H1 (cell line): ENCODE measurements around the gene SELENOV. TPM values are rescaled to one million over a fixed set of nuclear protein-coding genes. Genes with fewer than 3 reads are reported as not detected.

ENCODE experiments used
- ASH2L ChIP-seq: fragments of 200-600, 300-600 bp; sonication (generic); IDR thresholded peaks from one replicate; pipeline ENCODE4 v1.7.1; 2017; ENCODE audit warnings: low read length
- ATF2 ChIP-seq: IDR thresholded peaks from 2 replicates; pipeline ENCODE4 v1.6.1; 2012; ENCODE audit warnings: low read length, inconsistent platforms
- BRCA1 ChIP-seq: IDR thresholded peaks from 2 replicates; pipeline ENCODE4 v1.6.1; 2012; ENCODE audit warnings: low read depth, low read length, improper control_type of control experiment
- CBX8 ChIP-seq: fragments of 300-800, 300-1000 bp; sonication (generic); IDR thresholded peaks from 2 replicates; pipeline ENCODE4 v1.7.1; 2016; ENCODE audit warnings: low read depth, low read length, borderline replicate concordance
- CEBPB ChIP-seq: IDR thresholded peaks from 2 replicates; pipeline ENCODE4 v1.6.1; 2012; ENCODE audit warnings: low read depth, low read length
- EZH2 ChIP-seq: fragments of 200-600 bp; sonication (generic); IDR thresholded peaks from 2 replicates; pipeline ENCODE4 v1.7.1; 2012; ENCODE audit warnings: low read depth, mild to moderate bottlenecking, moderate library complexity, low read length, inconsistent platforms; ENCODE audit not compliant: severe bottlenecking
- FOSL1 ChIP-seq: IDR thresholded peaks from 2 replicates; pipeline ENCODE4 v1.6.1; 2011; ENCODE audit warnings: mild to moderate bottlenecking, low read depth, low read length, moderate library complexity; ENCODE audit not compliant: insufficient read depth
- KDM4A ChIP-seq: IDR thresholded peaks from one replicate; pipeline ENCODE4 v1.7.1; 2012; ENCODE audit warnings: low read depth, mild to moderate bottlenecking, moderate library complexity, low read length, inconsistent platforms; ENCODE audit not compliant: severe bottlenecking
- MAX ChIP-seq: IDR thresholded peaks from 2 replicates; pipeline ENCODE4 v1.6.1; 2012; ENCODE audit warnings: inconsistent platforms
- NANOG ChIP-seq: IDR thresholded peaks from 2 replicates; pipeline ENCODE4 v1.6.1; 2011; ENCODE audit warnings: low read length, low read depth, mild to moderate bottlenecking, inconsistent platforms; ENCODE audit not compliant: insufficient read depth, poor library complexity, severe bottlenecking
- POLR2A ChIP-seq, 2 experiments: IDR thresholded peaks; 1 replicate in 1 of 2; 2 replicates in 1 of 2; pipeline ENCODE4 v1.6.1; 2011; ENCODE audit warnings: low read depth in 2 of 2, low read length in 2 of 2, mild to moderate bottlenecking in 2 of 2; ENCODE audit errors: control extremely low read depth in 1 of 2
- RNF2 ChIP-seq: fragments of 200-900, 300-1000 bp; sonication (generic); IDR thresholded peaks from 2 replicates; pipeline ENCODE4 v1.7.1; 2016; ENCODE audit warnings: borderline replicate concordance, low read depth, mild to moderate bottlenecking, antibody characterized with exemption, low read length; ENCODE audit not compliant: poor library complexity, severe bottlenecking; ENCODE audit errors: missing control alignments
- SAP30 ChIP-seq: fragments of 300-600 bp; sonication (generic); IDR thresholded peaks from 2 replicates; pipeline ENCODE4 v1.7.1; 2012; ENCODE audit warnings: low read length, moderate library complexity, mild to moderate bottlenecking, inconsistent platforms; ENCODE audit not compliant: insufficient read depth, insufficient replicate concordance
- SIN3A ChIP-seq, 2 experiments: IDR thresholded peaks in 1 of 2; conservative IDR thresholded peaks in 1 of 2; 2 replicates each; pipeline ENCODE4 v1.6.1; 2011 to 2012; ENCODE audit warnings: low read length in 2 of 2, improper control_type of control experiment in 1 of 2, low read depth in 1 of 2, mild to moderate bottlenecking in 1 of 2
- TAF7 ChIP-seq: optimal IDR thresholded peaks from 2 replicates; pipeline ENCODE3; 2011; ENCODE audit warnings: low read depth, mild to moderate bottlenecking, inconsistent platforms, low read length, moderate library complexity, borderline replicate concordance
- TBP ChIP-seq: IDR thresholded peaks from 2 replicates; pipeline ENCODE4 v1.6.1; 2011; ENCODE audit warnings: low read depth, low read length, improper control_type of control experiment
- TEAD4 ChIP-seq: IDR thresholded peaks from 2 replicates; pipeline ENCODE4 v1.6.1; 2012; ENCODE audit warnings: low read depth, low read length, inconsistent platforms, mixed read lengths
- USF2 ChIP-seq: IDR thresholded peaks from 2 replicates; pipeline ENCODE4 v1.6.1; 2011; ENCODE audit warnings: low read length, improper control_type of control experiment
- polyA plus RNA-seq, 7 experiments: library from polyadenylated mRNA; depleted of rRNA in 3 of 7; stranded (reverse) in 5 of 7; unstranded in 2 of 7; fragments of >200 nt in 5 of 7; fragments of 200-250 nt in 2 of 7; gene quantifications; 1 replicate in 5 of 7; 2 replicates in 1 of 7; 4 replicates in 1 of 7; pipeline versions ENCODE4 v1.2.1 to v1.2.3, GENCODE V29; 2011 to 2013; ENCODE audit warnings: missing spikeins in 2 of 7, mixed read lengths in 2 of 7
- total RNA-seq: library from RNA; stranded (reverse); fragmentation: NEBNext Ultra II Directional; extraction: Animal tissue kit (Norgen Biotek cat#: 25700); gene quantifications from 2 replicates; pipeline ENCODE4 v1.2.1, GENCODE V29; 2021

The SELENOV gene
- total and polyA plus RNA-seq, 2 of the 8 experiments (the other 6 are each of a cell fraction or from before 2014, with no cell fraction given): 8.4 to 10.7 TPM

- TF ChIP-seq TBP (no peak), CBX8 (no peak), USF2 (no peak; the same call in 1 of the 2 replicates), TEAD4 (peak; percentile 45; the same call in 1 of the 2 replicates), SAP30 (no peak), FOSL1 (no peak), SIN3A (conservative IDR thresholded peaks at IDR 0.05 in 1 of 2, IDR thresholded peaks at IDR 0.05 in 1 of 2; ENCODE audit: low read depth in 1 of 2, low read length in 2 of 2) (peak in 1 of 2 experiments; percentile 57; a peak in 1 of 4 replicates), BRCA1 (no peak), MAX (peak; percentile 99), EZH2 (no peak), NANOG (no peak), KDM4A (peak; percentile 53), ATF2 (no peak), CEBPB (no peak), POLR2A (IDR thresholded peaks at IDR 0.05; ENCODE audit: control extremely low read depth in 1 of 2, low read depth in 2 of 2, low read length in 2 of 2) (no peak), TAF7 (no peak), RNF2 (peak; percentile 63), ASH2L (no peak)
- TF ChIP-seq, all 59 proteins: peak for 15
Measured at GRCh38 chr19:39502640-39503417, 12.1 kb upstream of the SELENOV start (continued).
